ENCODE results near the gene CELA1. TPM values are rescaled to one million over a fixed set of nuclear protein-coding genes. Genes with fewer than 3 reads are reported as not detected.

Gene CELA1
- total RNA-seq, 1 donor from 2014 or later: not detected

DNA sequence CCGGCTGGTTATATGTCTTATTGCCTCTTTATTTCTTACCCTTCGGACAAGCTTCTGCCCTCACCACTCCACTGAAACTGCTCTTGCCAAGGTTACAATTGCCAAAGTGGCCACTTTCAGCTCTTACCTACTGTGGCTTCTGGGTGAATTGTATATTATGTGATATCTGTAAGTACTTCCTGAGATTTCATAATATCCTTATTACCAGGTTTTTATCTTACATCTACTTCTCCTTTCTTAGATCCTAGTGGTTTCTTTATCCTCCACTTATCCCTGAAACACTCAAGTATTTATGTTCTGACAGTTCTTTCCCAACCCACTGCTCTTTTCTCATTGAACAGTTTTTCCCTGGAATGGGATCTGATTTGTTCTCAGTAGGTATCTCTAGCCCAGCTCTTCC, 10.5 kb downstream of the CELA1 start:
- no peak for DNase-seq
- TF ChIP-seq, protein P1, sequence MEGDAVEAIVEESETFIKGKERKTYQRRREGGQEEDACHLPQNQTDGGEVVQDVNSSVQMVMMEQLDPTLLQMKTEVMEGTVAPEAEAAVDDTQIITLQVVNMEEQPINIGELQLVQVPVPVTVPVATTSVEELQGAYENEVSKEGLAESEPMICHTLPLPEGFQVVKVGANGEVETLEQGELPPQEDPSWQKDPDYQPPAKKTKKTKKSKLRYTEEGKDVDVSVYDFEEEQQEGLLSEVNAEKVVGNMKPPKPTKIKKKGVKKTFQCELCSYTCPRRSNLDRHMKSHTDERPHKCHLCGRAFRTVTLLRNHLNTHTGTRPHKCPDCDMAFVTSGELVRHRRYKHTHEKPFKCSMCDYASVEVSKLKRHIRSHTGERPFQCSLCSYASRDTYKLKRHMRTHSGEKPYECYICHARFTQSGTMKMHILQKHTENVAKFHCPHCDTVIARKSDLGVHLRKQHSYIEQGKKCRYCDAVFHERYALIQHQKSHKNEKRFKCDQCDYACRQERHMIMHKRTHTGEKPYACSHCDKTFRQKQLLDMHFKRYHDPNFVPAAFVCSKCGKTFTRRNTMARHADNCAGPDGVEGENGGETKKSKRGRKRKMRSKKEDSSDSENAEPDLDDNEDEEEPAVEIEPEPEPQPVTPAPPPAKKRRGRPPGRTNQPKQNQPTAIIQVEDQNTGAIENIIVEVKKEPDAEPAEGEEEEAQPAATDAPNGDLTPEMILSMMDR (IDR thresholded peaks at IDR 0.05; ENCODE audit: partially characterized antibody, unreplicated experiment): no peak
- H3K4me1 Mint-ChIP-seq (ENCODE audit: low read depth, unreplicated experiment): no peaks in the 10 kb centered on the region
- no peak overlapping the region for H3K4me3 Mint-ChIP-seq (ENCODE audit: unreplicated experiment)
- H3K27me3 Mint-ChIP-seq (ENCODE audit: unreplicated experiment): peaks cover 2% of the 10 kb centered on the region
- no peaks in the 10 kb centered on the region for H3K36me3 Mint-ChIP-seq (ENCODE audit: unreplicated experiment)
- peaks cover 3% of the 10 kb centered on the region for H3K9me3 Mint-ChIP-seq (ENCODE audit: unreplicated experiment)
- H3K27ac Mint-ChIP-seq (ENCODE audit: unreplicated experiment): no peak overlapping the region

GRCh38 chr12:51334764-51335163, 11.7 kb downstream of the CELA1 start:
- DNase-seq: no peak
- Mint-ChIP-seq H3K4me1 (ENCODE audit: low read depth, unreplicated experiment) (no peaks in the 10 kb centered on the region), H3K36me3 (ENCODE audit: unreplicated experiment) (no peaks in the 10 kb centered on the region), H3K27ac (ENCODE audit: unreplicated experiment) (no peak overlapping the region), H3K4me3 (ENCODE audit: unreplicated experiment) (no peak overlapping the region), H3K27me3 (ENCODE audit: unreplicated experiment) (peaks cover 2% of the 10 kb centered on the region), H3K9me3 (ENCODE audit: unreplicated experiment) (peaks cover 3% of the 10 kb centered on the region)
- TF ChIP-seq, protein P1 (IDR thresholded peaks at IDR 0.05; ENCODE audit: partially characterized antibody, unreplicated experiment): no peak

- H3K36me3 Mint-ChIP-seq (ENCODE audit: unreplicated experiment): no peaks in the 10 kb centered on the region
- H3K9me3 Mint-ChIP-seq (ENCODE audit: unreplicated experiment): peaks cover 3% of the 10 kb centered on the region
- no peaks in the 10 kb centered on the region for H3K27me3 Mint-ChIP-seq (ENCODE audit: unreplicated experiment)
- H3K4me1 Mint-ChIP-seq (ENCODE audit: low read depth, unreplicated experiment): no peaks in the 10 kb centered on the region
- no peak for DNase-seq
- no peak overlapping the region for H3K4me3 Mint-ChIP-seq (ENCODE audit: unreplicated experiment)
- TF ChIP-seq, protein P1 (IDR thresholded peaks at IDR 0.05; ENCODE audit: partially characterized antibody, unreplicated experiment): no peak
- H3K27ac Mint-ChIP-seq (ENCODE audit: unreplicated experiment): no peak overlapping the region
Observed at GRCh38 chr12:51333536-51333935, 12.9 kb downstream of the CELA1 start.

DNA sequence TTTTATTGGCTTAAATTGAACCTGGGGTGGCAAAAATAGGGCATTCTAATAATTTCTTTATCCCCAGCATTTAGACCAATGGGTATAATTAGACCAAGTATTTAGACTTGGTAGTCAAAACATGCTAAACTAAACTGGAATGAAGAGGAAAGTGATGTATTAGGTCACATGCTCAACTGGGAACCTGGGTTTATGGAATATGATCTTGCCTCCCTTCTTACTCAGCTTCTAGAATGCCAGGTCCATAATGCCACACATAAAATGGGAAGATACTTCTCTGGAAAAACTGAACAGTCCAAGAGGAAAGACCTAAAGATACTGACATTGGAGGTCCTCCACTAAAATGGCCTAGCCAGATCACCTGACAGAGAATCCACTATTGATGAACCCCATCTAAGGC, 16.3 kb downstream of the CELA1 start:
- H3K36me3 Mint-ChIP-seq (ENCODE audit: unreplicated experiment): no peaks in the 10 kb centered on the region
- no peaks in the 10 kb centered on the region for H3K4me1 Mint-ChIP-seq (ENCODE audit: low read depth, unreplicated experiment)

DNA sequence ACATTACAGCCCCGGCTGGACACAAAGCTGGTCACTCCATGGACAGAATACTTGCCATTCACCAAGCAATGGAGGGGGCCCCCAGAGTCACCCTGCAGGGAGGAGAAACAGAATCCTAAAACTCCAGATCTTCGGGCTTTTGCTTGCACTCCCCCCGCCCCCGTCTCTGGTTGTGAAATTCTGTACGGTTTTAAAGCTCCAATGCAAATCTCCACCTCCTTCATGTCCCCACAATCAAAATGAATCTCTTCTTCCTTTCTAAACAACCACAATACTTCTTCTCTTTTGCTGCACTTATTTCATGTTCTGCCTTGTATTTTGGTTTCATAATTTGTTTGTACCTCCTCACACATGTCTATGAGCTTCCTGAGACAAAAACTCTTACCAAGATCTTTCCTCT, 16.7 kb downstream of the CELA1 start:
- no peak overlapping the region for H3K4me3 Mint-ChIP-seq (ENCODE audit: unreplicated experiment)
- H3K4me1 Mint-ChIP-seq (ENCODE audit: low read depth, unreplicated experiment): no peaks in the 10 kb centered on the region
- H3K27ac Mint-ChIP-seq (ENCODE audit: unreplicated experiment): no peak overlapping the region
- TF ChIP-seq, protein P1 (IDR thresholded peaks at IDR 0.05; ENCODE audit: partially characterized antibody, unreplicated experiment): no peak
- DNase-seq: no peak
- no peaks in the 10 kb centered on the region for H3K36me3 Mint-ChIP-seq (ENCODE audit: unreplicated experiment)
- no peaks in the 10 kb centered on the region for H3K9me3 Mint-ChIP-seq (ENCODE audit: unreplicated experiment)
- peaks cover 5% of the 10 kb centered on the region for H3K27me3 Mint-ChIP-seq (ENCODE audit: unreplicated experiment)

More for the DNA sequence above, 16.3 kb downstream of the CELA1 start:
- Mint-ChIP-seq H3K27ac (ENCODE audit: unreplicated experiment) (no peak overlapping the region), H3K27me3 (ENCODE audit: unreplicated experiment) (peaks cover 2% of the 10 kb centered on the region), H3K9me3 (ENCODE audit: unreplicated experiment) (no peaks in the 10 kb centered on the region), H3K4me3 (ENCODE audit: unreplicated experiment) (no peak overlapping the region)
- no peak for DNase-seq
- TF ChIP-seq, protein P1 (IDR thresholded peaks at IDR 0.05; ENCODE audit: partially characterized antibody, unreplicated experiment): no peak

All from glutamatergic neuron (in vitro differentiated cells).